GM10266 (cell line): ENCODE measurements around the gene NBAS.

ENCODE experiments used
- DNase-seq: peaks from one replicate; pipeline ENCODE4 v3.0.0; 2012; ENCODE audit errors: extremely low spot score
- CTCF ChIP-seq: IDR thresholded peaks from 2 replicates; pipeline ENCODE4 v1.5.1; 2012; ENCODE audit warnings: mild to moderate bottlenecking, low read depth; ENCODE audit not compliant: control insufficient read depth, insufficient read depth; ENCODE audit errors: missing control alignments

NBAS gene

GRCh38 chr2:15226661-15227060, 334.5 kb downstream of the NBAS start:
- DNase-seq = no peak
- no peak for TF ChIP-seq CTCF

- no peak for DNase-seq
- TF ChIP-seq CTCF = no peak
Observed at GRCh38 chr2:15225131-15225530, 336.0 kb downstream of the NBAS start.

- no peak for TF ChIP-seq CTCF
- DNase-seq = no peak
Observed at GRCh38 chr2:15224641-15225040, 336.5 kb downstream of the NBAS start.

GRCh38 chr2:15223887-15224286, 337.2 kb downstream of the NBAS start:
- DNase-seq = no peak
- TF ChIP-seq CTCF = no peak

GRCh38 chr2:15222856-15223255, 338.3 kb downstream of the NBAS start:
- no peak for DNase-seq
- TF ChIP-seq CTCF = no peak

- no peak for DNase-seq
- TF ChIP-seq CTCF = no peak
Observed at GRCh38 chr2:15220603-15221002, 340.5 kb downstream of the NBAS start.

- no peak for TF ChIP-seq CTCF
- no peak for DNase-seq
Observed at GRCh38 chr2:15218423-15219086, 342.6 kb downstream of the NBAS start.
